ENCODE measurements around the gene GPRC5D.

GPRC5D gene

DNA sequence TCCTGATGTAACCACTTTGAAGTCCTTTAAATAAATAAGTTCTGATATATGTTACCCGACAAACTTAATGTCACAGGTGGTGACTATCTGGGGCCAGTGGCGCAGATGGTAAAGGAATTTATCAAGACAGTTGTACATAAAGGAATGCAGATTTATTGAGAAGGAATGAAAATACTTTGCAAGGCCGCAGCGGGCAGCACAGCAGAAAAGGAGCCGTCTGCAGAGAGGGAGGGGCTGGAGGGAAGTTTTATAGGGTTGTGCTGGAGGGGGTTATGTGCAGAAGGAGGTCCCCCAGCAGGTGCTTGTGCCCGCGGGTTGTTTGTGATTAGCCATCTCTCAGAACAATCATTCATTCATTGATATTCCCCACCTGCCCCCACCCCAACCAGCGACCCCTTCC is 17.4 kb downstream of the GPRC5D start:
- DNase-seq (ENCODE audit: low read depth), result no peak

DNA sequence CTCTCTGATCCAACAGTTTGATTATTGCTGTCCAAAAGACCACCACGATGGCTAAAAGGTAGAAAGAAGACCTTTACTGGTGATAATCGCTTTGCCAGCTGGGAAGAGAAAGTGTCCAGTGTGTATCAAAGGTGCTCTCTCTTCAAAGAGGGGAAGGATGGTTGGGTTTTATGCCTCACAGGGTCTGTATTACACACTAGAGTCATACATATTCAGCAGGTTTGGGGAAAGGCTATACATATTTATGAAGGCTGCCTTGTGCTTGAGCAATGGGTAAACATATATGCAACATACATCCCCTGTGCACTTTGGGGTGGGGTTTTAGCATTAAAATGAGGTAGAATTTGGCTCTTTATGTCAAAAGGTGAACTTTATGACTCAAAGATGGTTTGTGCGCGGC is 18.2 kb downstream of the GPRC5D start:
- DNase-seq (ENCODE audit: low read depth), result no peak

- DNase-seq (ENCODE audit: low read depth), result no peak
Measured at GRCh38 chr12:12930633-12931219, 21.2 kb downstream of the GPRC5D start.

GRCh38 chr12:12929696-12930095 is 22.3 kb downstream of the GPRC5D start:
- DNase-seq (ENCODE audit: low read depth), result no peak

DNA sequence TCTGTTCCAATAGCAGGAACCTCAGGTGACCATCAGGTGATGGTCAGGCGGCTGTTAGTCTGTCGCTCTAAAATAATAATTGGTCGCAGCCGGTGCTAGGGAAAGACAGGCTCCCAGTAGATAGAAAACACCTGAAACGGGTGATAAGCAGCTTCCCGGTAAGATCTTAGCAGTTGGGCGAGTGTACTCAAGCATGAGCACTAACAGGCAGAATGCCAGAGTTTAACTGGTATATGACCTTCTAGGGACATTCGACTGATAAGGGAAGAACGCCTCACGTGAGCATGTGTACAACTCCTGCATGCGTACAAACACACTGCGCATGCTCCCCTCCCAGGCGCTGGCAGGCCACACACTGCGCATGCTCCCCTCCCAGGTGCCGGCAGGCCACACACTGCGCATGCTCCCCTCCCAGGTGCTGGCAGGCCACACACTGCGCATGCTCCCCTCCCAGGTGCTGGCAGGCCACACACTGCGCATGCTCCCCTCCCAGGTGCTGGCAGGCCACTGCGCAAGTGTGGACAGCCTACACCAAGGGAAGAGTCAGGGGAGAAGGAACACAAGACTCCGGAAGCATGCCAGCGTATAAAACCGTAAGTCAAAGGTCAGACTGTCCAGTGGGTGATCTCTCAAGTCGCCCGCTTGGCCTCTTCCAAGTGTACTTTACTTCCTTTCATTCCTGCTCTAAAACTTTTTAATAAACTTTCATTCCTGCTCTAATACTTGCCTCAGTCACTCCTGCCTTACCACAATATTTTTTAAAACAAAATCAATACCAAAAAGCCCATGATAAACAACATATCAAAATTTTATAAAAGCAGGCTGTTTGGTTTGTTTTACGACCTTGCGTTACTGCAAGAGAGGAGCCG is 24.5 kb downstream of the GPRC5D start:
- DNase-seq (ENCODE audit: low read depth), result no peak

DNA sequence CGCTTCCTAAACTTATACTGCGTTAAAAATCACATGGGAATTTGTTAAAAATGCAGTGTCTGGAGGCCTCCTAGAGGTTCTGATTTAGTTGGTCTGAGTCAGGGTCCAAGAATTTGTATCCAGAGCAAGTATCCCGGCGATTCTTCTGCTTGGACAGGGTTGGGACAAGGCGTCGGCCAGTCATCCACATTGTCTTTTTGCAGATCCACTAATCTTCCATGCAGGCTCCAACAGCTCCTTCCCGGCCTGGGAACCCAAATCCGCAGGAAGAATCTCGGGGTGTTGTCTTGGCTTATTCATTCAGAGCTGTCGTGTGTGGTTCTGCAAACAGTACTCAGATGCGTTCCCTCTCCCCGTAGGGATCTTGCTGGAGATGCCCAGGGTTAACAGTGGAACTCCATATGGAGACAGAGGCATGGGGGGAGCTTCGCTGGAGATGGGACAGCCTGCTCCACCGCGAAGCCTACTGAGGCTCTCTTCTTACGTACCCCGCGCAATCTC is 25.3 kb downstream of the GPRC5D start:
- no peak for DNase-seq (ENCODE audit: low read depth)

GRCh38 chr12:12925388-12925787 is 26.6 kb downstream of the GPRC5D start:
- DNase-seq (ENCODE audit: low read depth), result peak; percentile 76

- no peak for DNase-seq (ENCODE audit: low read depth)
Measured at GRCh38 chr12:12924169-12924568, 27.8 kb downstream of the GPRC5D start.

DNA sequence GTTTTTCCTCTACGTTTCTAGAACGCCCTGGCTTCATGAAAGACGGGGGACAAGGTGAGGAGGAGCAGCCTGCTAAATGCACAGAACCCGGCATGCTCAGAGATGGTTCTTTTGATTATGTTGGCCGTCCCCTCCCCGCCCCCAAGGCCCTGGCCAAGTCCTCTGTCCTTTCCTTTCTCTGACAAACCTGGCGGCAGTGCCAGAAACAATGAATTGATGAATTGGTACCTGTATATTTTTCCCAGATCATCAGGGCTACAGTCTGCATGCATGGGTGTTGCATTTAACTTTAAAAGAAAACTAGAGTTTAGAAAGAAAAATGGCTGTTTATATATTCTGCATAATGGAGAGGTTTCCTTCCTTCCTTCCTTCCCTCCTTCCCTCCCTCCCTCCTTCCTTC is 29.0 kb downstream of the GPRC5D start:
- no peak for DNase-seq (ENCODE audit: low read depth)

- peak; percentile 100 for DNase-seq (ENCODE audit: low read depth)
Measured at GRCh38 chr12:12922191-12922616, 29.8 kb downstream of the GPRC5D start.

DNA sequence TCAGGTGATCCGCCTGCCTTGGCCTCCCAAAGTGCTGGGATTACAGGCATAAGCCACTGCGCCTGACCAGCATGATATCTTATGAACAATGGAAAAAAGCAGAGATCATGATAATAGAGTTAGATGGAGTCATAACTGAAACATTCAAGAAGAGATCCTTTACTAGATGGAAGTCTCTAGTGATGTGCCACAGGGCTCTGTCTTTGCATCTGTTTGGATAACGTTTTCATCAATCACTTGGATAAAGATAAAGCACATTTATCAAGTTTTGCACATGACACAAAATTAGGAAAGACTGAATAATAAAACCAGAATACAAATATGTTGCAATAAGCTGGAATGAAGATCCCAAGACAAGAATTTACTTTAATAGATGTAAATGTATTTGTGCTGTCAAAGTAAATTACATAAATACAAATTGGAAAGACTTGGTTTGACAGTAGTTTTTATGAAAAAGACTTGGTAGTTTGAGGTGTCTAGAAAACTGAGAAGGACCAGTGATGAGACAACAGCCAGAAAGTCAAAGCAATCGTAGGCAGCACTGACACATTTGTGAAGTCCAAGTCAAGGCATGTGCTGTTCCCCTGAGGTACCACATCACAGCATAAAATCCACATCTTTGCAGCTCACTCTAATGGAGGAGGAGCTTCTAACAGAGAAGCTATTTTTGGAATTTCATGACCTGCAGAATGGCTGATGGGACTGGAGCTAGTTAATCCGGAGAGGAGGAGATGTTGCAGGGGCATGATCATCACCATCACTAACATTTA is 32.1 kb downstream of the GPRC5D start:
- DNase-seq (ENCODE audit: low read depth), result no peak

DNA sequence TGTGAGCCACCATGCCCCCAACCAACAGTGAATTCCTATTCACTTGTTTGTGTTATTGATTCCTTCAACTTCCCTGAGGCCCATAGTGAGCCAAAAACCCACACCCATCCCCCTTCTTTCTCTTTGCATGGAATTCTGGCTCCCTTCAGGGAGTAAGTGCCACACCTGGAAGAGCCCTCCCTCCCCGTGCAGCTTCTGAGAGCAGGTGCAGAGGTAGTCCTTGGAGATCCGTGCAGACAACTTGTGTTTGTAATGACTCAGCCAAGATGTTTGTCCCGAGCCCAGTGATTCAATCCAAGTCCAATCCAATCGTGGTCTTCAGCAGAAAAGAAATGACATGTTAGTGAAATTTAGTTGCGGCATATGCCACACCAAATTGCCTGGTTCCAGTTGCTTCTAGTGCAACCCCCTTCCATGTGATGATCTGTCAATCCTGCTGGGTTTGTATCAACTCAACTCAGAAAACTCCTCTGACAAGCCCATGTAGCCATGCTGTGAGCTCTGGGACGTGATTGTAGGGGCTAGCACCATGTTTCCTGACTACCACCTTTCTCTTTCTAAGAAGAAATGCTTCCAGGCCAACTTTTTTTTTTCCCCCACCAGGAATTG is 33.1 kb downstream of the GPRC5D start:
- no peak for DNase-seq (ENCODE audit: low read depth)

- no peak for DNase-seq (ENCODE audit: low read depth)
Measured at GRCh38 chr12:12917517-12917916, 34.5 kb downstream of the GPRC5D start.

GRCh38 chr12:12916135-12916944 is 35.6 kb downstream of the GPRC5D start:
- peak; percentile 74 for DNase-seq (ENCODE audit: low read depth)

- no peak for DNase-seq (ENCODE audit: low read depth)
Measured at GRCh38 chr12:12915656-12916055, 36.3 kb downstream of the GPRC5D start.

DNA sequence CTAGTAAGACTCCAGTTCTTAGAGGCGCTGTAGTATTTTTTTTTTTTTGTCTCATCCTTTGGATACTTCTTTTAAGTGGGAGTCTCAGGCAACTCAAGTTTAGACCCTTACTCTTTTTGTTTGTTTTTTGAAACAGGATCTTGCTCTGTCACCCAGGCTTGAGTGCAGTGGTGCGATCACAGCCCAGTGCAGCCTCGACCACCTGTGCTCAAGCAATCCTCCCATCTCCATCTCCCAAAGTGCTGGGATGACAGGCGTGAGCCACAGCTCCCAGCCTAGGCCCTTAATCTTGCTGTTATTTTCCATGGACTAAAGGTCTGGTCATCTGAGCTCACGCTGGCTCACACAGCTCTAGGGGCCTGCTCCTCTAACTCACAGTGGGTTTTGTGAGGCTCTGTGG is 39.3 kb downstream of the GPRC5D start:
- no peak for DNase-seq (ENCODE audit: low read depth)

DNA sequence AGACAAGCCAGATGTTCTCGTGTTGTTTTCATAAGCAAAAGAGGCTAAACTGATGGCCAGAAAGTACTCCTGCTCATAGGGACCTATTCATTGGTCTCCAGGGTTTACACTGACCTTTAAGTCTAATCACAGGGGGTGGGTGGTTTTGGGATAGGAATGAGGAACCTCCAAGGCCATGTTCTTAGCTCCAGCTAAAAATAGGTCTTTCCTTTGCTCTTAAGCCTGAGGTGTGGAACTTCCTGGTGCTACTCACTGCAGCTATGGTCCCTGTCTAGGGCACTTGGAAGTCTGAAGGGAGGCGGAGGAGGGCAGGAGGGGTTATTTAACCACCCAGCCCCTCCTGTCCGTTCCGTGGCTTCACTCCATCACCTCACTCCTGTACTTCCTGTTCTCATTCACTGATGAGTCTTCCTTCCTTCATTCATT is 42.0 kb downstream of the GPRC5D start:
- no peak for DNase-seq (ENCODE audit: low read depth)

GRCh38 chr12:12909228-12909994 is 42.6 kb downstream of the GPRC5D start:
- DNase-seq (ENCODE audit: low read depth), result no peak

- DNase-seq (ENCODE audit: low read depth), result no peak
Measured at GRCh38 chr12:12908711-12909110, 43.3 kb downstream of the GPRC5D start.

DNA sequence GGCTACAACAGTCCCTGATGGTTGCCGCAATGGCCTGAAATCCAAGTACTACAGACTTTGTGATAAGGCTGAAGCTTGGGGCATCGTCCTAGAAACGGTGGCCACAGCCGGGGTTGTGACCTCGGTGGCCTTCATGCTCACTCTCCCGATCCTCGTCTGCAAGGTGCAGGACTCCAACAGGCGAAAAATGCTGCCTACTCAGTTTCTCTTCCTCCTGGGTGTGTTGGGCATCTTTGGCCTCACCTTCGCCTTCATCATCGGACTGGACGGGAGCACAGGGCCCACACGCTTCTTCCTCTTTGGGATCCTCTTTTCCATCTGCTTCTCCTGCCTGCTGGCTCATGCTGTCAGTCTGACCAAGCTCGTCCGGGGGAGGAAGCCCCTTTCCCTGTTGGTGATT is 43.7 kb downstream of the GPRC5D start:
- no peak for DNase-seq (ENCODE audit: low read depth)

DNA sequence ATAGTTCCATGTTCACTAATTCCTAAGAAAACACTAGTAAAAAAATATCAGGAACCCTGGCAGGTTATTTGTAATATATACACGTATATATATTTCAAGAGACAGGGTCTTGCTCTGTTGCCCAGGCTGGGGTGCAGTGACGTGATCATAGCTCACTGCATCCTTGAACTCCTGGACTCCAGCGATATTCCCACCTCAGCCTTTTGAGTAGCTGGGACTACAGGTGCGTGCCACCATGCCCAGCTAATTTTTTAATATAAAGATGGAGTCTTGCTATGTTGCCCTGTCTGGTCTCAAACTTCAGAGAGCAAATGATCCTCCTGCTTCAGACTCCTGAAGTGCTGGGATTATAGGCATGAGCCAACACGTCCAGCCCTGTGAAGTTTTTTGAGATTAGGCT is 44.4 kb downstream of the GPRC5D start:
- no peak for DNase-seq (ENCODE audit: low read depth)

Data from stromal cell of bone marrow (primary cell).